ENCODE measurements around the gene GPX4.

GPX4 gene, protein sequence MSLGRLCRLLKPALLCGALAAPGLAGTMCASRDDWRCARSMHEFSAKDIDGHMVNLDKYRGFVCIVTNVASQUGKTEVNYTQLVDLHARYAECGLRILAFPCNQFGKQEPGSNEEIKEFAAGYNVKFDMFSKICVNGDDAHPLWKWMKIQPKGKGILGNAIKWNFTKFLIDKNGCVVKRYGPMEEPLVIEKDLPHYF

DNA sequence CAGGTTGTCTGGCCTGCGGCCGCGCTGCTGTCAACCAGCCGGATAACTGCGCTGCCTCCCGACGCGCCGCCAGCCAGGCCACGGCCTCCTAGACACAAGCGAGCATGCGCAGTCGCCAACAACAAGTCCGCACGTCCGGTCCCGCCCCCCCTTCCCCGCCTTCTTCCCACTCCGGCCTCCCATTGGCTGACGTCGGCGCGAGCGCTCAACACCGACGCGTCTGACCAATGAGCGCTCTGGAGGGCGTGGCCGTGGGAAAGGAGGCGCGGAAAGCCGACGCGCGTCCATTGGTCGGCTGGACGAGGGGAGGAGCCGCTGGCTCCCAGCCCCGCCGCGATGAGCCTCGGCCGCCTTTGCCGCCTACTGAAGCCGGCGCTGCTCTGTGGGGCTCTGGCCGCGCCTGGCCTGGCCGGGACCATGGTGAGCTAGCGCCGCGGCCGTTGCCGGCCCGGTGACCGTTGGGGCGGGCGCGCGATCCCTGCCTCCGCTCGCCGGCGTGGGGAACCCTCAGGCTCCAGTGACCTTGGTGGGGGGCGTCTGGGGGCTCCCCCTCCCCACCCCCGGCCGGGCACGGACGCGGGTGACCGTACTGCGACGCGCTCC, at the start of gene GPX4:
GPX4 (plus strand) TSS at position 287 of the 603 bp plus-strand sequence; CDS start at position 337, 50 bp downstream.
- DNase-seq (ENCODE audit: low read depth) = peak; percentile 91

DNA sequence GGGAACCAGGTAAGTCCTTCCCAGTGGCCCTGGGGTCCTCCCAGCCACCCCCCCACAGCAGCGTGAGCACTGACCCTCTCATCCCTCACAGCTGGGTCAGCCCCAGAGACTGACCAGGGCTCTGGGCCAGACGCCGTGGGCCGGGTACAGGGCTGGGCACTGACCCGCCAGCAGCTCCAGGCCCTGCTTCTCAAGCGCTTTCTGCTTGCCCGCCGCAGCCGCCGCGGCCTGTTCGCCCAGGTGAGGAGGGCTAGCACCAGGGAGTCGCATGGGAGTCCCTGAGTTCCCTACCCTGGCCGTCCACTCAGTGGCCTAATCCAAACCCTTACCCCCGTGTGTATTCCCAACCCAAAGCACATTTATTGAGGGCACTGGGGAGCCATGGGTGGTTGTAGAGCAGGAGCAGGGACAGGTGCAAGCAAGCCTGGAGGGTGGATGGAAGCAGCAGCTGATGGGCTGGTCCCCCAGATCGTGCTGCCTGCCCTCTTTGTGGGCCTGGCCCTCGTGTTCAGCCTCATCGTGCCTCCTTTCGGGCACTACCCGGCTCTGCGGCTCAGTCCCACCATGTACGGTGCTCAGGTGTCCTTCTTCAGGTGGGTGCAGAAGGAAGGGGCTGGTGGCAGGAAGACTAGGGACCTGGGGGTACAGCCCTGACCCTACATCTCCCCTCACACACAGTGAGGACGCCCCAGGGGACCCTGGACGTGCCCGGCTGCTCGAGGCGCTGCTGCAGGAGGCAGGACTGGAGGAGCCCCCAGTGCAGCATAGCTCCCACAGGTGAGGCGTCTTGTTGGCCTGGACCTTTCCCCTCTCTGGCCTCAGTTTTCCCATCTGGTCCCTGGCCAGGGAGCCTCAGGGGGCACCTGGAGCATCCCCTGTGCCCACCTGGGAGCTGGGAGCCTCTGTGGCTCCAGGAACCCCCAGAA, 49.4 kb upstream of the GPX4 start:
- DNase-seq (ENCODE audit: low read depth) = no peak

DNA sequence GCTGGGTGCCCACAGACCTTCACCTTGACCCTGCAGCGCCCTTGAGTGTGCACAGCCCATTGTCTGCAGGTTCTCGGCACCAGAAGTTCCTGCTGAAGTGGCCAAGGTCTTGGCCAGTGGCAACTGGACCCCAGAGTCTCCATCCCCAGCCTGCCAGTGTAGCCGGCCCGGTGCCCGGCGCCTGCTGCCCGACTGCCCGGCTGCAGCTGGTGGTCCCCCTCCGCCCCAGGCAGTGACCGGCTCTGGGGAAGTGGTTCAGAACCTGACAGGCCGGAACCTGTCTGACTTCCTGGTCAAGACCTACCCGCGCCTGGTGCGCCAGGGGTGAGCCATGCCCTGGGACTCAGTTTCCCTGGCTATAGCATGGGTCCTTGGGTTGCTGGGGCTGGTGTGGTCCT, 48.8 kb upstream of the GPX4 start:
- no peak for DNase-seq (ENCODE audit: low read depth)

DNA sequence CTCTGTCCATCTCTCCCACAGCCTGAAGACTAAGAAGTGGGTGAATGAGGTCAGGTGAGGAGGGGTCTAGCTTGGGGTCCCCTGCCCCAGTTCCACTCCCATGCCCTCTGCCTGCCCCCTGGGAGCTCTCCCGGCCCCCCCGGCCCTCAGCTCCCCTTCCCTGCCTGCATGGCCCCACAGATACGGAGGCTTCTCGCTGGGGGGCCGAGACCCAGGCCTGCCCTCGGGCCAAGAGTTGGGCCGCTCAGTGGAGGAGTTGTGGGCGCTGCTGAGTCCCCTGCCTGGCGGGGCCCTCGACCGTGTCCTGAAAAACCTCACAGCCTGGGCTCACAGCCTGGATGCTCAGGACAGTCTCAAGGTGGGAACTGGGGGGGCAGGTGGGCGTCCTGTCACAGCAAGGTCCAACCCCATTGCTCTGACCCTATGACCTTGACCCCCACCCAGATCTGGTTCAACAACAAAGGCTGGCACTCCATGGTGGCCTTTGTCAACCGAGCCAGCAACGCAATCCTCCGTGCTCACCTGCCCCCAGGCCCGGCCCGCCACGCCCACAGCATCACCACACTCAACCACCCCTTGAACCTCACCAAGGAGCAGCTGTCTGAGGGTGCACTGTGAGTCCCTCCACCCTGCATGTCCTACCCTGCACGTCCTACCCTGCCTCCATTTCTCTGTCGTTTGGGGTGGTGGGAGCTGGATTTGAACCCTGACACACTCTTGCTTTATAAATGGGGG, 47.7 kb upstream of the GPX4 start:
- DNase-seq (ENCODE audit: low read depth) = no peak

DNA sequence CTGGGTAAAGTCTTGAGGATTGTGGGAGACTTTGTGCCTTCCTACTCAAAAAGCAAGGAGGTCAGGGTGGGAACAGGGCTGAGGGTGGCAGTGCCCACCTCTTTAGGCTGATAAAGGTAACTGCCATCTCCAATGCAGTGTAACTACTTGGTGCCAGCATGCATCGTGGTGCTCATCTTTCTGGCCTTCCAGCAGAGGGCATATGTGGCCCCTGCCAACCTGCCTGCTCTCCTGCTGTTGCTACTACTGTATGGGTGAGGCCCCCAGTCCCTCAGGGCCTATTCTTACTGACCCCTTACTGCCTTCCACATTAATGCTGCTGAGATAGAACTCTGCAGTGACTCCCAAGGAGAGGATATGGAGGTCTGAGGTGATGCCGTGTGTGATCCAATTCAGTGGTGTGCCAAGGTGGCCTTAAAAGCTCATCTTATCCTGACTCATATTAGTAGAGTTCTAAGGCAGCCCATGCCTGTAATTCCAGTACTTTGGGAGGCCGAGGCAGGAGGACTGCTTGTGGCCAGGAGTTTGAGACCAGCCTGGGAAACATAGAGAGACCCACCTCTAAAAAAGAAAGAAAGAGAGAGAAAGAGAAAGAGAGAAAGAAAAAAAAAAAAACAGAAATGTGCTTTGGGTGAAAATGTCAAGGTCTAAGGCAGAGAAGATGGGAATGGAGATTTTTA, 46.5 kb upstream of the GPX4 start:
- DNase-seq (ENCODE audit: low read depth) = peak; percentile 26

DNA sequence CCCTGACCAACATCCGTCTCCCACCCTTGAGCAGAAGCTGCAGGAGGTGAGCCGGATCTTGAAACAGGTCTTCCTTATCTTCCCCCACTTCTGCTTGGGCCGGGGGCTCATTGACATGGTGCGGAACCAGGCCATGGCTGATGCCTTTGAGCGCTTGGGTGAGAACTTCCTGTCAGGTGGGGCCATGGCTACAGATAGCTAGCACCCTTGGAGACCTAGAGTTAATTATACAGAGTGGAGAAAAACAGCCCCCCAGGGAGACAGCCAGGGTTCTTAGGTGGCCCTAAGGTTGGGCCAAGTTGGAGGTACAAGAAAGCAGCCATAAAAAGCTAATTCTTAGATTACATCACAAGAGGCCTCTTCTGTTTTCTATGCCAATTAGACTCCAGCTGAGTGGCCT, 45.7 kb upstream of the GPX4 start:
- no peak for DNase-seq (ENCODE audit: low read depth)

DNA sequence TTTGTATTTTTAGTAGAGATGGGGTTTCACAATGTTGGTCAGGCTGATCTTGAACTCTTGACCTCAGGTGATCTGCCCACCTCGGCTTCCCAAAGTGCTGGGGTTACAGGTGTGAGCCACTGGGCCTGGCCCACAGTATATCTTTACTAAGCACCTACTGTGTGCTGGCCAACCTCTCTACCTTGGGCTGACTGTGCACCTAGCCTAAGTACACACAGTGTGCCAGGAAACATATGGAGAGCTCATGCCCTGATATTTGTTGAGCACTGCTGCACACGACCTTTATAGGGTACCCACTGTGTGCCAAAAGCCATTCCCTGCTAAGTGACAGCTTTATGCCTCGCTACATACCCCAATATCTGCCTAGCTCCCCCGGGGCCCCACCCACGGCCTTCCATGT, 43.1 kb upstream of the GPX4 start:
- no peak for DNase-seq (ENCODE audit: low read depth)

DNA sequence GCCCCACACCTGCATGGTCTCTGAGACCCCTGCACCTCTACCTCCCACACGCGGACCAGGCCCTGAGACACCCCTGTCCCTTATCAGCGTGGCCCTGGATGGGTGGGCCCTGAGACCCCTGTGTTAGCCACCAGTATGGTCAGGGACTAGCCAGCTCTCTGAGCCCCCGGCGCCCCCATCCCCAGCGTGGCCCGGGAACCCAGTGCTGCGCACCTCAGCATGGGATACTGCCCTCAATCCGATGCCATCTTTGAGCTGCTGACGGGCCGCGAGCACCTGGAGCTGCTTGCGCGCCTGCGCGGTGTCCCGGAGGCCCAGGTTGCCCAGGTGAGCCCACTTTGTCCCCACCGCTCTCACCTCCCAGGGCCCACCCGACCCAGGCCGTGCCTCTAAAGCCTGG, 41.8 kb upstream of the GPX4 start:
- no peak for DNase-seq (ENCODE audit: low read depth)

DNA sequence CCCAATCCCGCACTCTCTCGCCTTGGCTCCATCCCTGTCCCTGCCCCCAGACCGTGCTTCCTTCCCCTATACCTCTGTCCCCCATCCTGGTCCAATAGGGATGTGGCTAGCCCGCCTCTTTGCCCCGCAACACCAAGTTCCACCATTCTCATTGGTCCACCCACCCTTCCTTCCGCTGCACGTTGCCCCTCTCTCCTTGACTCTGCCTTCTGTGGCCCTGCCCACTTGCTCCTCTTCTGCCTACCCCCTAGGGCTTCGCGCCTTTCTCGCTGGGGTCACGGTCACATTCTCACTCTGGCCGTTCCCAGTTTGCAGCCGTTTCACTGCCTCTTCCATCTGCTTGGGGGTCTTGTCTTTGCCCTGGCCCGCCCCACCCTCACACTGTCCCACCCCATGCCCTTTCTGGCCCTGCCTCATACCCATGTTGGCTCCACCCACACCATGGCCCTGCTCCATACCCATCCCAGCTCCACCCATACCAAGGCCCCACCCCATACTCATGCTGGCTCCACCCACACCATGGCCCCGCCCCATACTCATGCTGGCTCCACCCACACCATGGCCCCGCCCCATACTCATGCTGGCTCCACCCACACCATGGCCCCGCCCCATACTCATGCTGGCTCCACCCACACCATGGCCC, 41.3 kb upstream of the GPX4 start:
- no peak for DNase-seq (ENCODE audit: low read depth)

DNA sequence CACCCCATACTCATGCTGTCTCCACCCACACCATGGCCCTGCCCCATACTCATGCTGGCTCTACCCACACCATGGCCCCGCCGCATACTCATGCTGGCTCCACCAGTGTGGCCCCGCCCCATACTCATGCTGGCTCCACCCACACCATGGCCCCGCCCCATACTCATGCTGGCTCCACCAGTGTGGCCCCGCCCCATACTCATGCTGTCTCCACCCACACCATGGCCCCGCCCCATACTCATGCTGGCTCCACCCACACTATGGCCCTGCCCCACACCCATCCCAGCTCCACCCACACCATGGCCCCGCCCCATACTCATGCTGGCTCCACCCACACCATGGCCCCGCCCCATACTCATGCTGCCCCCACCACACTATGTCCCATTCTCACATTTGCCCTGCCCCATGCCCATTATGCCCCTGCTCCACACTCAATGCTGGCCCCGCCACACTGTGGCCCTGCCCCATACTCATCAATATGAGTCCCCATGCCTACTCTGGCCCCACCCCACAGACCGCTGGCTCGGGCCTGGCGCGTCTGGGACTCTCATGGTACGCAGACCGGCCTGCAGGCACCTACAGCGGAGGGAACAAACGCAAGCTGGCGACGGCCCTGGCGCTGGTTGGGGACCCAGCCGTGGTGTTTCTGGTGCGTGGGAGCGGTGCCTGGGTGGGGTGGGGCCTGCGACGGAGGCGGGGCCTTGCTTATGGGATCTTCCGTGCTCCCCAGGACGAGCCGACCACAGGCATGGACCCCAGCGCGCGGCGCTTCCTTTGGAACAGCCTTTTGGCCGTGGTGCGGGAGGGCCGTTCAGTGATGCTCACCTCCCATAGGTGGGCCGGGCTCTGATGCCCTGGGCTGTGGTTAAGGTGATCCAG, 40.5 kb upstream of the GPX4 start:
- no peak for DNase-seq (ENCODE audit: low read depth)

DNA sequence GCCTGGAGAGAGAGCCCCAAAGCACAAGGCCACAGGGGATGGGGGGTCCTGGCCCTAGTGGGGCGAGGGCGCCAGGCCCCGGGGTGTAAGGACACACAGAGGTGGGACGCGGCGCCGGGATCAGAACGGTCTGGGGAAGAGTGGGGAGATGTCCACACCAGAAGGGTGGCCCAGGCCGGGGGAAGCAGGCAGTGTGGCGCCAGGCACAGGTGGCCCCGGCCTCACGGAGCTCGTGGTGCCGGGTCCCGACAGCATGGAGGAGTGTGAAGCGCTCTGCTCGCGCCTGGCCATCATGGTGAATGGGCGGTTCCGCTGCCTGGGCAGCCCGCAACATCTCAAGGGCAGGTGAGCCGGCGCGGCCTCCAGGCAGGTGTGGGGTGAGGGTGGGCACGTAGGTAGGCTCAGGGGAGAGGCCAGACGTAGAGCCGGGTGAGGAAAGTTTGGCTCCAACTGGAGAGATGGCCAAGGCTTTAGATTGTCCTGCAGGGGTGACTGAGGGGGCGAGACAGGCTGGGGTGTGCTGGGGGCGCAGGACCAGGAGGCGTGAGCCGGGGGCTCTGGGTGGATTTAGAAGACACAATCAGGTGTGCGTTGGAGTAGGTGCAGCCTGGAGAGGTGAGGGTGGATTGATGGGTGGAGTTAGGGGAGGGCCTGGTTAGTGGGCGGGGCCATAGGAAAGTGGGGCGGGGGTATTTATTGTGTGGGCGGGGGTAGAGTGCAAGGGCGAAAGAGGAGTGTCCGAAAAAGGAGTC, 39.7 kb upstream of the GPX4 start:
- DNase-seq (ENCODE audit: low read depth) = no peak

DNA sequence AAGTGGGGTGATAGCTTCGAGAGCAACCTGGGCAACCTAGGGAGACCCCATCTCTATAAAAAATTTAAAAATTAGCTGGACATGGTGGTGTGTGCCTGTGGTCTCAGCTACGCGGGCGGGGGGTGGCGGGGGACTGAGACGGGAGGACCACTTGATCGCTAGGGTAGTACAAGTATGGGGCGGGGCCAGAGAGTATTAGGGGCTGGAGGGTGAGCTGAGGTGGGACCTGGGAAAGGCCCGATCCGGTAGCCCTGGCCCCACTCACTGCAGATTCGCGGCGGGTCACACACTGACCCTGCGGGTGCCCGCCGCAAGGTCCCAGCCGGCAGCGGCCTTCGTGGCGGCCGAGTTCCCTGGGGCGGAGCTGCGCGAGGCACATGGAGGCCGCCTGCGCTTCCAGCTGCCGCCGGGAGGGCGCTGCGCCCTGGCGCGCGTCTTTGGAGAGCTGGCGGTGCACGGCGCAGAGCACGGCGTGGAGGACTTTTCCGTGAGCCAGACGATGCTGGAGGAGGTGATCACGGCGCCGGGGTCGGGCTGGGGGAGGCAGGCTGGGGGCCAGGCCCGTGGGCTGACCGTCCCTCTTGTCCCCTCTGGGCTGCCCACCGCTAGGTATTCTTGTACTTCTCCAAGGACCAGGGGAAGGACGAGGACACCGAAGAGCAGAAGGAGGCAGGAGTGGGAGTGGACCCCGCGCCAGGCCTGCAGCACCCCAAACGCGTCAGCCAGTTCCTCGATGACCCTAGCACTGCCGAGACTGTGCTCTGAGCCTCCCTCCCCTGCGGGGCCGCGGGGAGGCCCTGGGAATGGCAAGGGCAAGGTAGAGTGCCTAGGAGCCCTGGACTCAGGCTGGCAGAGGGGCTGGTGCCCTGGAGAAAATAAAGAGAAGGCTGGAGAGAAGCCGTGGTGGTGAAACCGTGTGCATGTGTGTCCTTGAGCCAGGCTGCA, 38.9 kb upstream of the GPX4 start:
- peak; percentile 10 for DNase-seq (ENCODE audit: low read depth)

DNA sequence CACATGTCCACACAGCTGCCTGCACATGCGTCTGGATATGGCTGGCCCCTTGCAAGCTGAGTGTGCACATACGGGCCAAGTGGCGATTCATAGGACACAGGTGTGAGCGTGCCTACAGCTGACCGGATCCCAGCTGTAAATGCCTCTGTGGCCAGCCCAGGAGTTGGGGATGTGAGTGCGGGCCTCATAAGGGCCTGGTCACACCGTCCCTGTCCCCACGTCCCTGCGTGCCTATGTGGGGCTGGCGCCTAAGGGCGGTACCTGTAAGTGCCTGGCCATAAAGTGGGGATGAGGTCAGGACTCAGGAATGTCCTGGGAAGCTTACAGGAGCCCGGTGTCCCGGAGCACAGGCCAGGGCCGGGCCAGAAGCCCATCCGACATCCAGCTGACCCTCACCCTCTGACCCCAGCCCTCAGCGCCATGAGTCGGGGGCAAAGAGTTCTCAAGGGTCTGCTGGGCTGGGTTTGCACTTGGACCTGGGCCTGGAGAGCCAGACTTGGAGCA, 38.1 kb upstream of the GPX4 start:
- DNase-seq (ENCODE audit: low read depth) = no peak

DNA sequence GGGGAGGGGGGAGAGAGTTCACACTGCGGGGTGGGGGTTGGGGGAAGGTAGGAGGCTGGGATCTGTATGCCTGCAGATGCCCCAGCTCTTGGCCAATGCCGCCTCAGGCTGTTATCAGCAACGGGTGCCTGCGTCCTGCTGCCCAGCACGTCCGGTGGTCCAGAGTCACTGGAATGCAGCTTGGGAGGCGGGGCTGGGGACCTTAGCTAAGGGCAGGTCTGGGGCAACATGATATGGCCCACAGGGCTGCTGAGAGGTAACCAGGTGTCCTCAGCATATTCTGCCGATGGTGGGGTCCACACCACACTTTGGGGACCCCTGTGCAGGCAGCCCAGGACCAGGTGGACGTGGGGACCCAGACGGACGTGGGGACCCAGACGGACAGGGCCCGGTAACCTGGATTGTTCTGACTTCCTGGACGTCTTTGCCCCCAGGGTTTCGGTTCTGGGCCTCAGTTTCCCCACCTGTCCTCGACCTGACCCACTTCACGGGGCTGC, 37.5 kb upstream of the GPX4 start:
- no peak for DNase-seq (ENCODE audit: low read depth)

DNA sequence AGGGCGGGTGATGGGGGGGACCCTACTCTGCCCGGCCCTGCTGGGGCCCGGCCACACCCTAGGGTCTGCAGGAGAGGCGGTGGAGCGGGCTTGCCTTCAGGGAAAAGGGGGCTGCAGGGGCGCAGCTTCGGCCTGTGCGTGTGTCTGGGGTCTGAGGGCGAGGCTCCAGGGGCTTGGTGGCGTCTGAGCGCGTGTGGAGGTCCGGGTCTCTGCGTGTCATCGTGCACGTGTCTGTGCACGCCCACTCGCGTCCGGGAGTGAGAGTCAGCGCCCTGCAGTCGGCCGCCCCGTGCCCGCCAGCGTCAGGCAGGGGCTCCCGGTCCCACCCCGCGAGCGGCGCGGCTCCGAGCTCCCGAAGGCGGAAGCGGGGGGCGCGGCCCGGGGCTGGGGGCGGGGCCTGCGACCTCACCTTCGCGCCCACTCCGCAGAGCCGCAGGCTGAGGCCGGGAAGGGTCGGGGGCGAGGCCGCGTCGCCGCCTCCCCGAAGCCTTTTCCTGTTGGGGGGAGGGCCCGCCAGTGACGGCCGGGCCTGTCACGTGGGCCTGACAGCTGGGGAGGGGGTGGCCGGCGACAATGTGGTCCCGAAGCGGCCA, 37.0 kb upstream of the GPX4 start, which contains the start of gene ARHGAP45:
ARHGAP45 (plus strand) TSS at position 420 of the 593 bp plus-strand sequence. CDS start 239 bp downstream, outside the sequence.
- DNase-seq (ENCODE audit: low read depth) = no peak

DNA sequence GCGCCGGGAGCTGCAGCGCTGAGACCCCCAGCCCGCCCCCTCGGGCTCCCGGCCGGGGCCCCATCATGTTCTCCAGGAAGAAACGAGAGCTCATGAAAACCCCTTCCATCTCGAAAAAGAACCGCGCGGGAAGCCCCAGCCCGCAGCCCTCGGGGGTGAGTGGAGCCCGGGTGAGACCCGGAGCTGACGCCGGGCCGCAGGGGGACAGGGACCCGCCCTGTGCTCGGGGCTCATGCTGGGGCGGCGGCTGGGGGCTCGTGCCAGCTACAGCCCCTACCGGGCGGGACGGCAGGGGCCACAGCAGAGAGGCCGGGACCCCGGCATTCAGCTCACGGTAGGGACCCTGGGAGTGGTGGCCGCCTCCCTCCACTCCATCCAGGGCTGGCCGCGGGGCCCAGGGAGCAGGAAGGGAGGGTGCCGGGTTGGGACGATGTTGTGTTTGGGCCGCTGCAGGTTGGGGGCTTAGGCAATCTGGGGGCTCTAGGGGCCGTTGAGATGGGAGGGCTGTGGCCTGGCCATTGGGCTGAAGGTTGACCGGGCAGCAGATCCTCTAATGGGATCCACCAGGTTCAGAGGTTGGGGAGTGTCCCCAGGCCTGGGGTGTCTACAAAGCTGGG, 36.3 kb upstream of the GPX4 start:
- DNase-seq (ENCODE audit: low read depth) = no peak
